ENCODE measurements around the gene SLC5A2. TPM values are rescaled to one million over a fixed set of nuclear protein-coding genes. Genes with fewer than 3 reads are reported as not detected.
"Not testable (repeated sequence)": the region's sequence is repeated elsewhere in the genome, so short reads cannot be mapped to it uniquely, and the experiment has no call there.

SLC5A2 gene
- total RNA-seq, 2 donors from 2014 or later = 0.85 TPM; not detected in 1

DNA sequence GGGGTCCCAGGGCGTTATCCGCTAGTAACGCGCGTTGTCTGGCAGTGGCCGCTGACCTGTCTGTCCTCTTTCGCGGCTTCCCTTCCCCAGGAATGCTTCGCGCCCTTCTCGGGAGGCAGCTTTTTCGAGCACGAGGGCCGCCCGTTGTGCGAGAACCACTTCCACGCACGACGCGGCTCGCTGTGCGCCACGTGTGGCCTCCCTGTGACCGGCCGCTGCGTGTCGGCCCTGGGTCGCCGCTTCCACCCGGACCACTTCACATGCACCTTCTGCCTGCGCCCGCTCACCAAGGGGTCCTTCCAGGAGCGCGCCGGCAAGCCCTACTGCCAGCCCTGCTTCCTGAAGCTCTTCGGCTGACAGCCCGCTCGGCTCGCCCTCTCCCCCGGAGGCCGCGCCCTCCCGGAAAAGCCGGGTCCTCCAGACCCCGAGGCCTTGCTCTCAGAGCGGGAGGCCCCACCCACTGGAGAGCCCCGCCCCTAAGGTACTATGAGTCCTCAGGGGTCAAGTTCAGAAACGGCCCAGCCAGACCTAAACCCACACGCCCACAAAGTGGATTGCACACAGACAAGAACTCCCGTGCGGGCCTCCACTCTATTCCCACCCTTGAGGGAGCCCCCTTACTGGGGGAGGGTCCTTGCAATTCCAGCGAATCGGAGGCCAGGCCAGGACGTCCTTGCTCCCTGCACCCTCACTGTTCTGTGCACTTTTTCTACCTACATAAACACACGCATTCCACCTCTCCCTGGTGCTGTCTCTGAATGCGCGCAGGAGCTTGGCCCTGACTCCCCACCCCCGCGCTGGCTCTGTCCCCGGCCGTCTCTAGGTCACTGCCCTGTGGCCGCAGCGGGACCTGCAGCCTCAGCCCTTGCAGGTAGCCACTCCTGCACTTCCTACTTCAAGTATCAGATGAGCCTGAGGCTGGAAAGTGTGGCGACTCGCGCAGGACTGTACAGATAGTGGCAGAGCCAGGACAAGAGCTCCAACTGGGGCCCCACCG, 5.4 kb upstream of the SLC5A2 start:
- Histone ChIP-seq H3K27ac (no peak overlapping the region), H3K4me1 (ENCODE audit: control insufficient read depth in 1 of 2, low read depth in 2 of 2) (peaks cover 4 to 22% of the 10 kb centered on the region in 2 donors), H3K4me3 (peak overlapping the region; percentile 59), H3K36me3 (peaks cover 48% of the 10 kb centered on the region), H3K9me3 (no peaks in the 10 kb centered on the region), H3K27me3 (replicated peaks; ENCODE audit: insufficient read depth) (no peaks in the 10 kb centered on the region)
- TF ChIP-seq, protein P1, sequence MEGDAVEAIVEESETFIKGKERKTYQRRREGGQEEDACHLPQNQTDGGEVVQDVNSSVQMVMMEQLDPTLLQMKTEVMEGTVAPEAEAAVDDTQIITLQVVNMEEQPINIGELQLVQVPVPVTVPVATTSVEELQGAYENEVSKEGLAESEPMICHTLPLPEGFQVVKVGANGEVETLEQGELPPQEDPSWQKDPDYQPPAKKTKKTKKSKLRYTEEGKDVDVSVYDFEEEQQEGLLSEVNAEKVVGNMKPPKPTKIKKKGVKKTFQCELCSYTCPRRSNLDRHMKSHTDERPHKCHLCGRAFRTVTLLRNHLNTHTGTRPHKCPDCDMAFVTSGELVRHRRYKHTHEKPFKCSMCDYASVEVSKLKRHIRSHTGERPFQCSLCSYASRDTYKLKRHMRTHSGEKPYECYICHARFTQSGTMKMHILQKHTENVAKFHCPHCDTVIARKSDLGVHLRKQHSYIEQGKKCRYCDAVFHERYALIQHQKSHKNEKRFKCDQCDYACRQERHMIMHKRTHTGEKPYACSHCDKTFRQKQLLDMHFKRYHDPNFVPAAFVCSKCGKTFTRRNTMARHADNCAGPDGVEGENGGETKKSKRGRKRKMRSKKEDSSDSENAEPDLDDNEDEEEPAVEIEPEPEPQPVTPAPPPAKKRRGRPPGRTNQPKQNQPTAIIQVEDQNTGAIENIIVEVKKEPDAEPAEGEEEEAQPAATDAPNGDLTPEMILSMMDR (IDR thresholded peaks at IDR 0.05) = peak; percentile 14
- DNase-seq (ENCODE audit: low spot score) = no peak
- no peak for ATAC-seq (ENCODE audit: insufficient number of reproducible peaks, low FRiP score, low read depth)

DNA sequence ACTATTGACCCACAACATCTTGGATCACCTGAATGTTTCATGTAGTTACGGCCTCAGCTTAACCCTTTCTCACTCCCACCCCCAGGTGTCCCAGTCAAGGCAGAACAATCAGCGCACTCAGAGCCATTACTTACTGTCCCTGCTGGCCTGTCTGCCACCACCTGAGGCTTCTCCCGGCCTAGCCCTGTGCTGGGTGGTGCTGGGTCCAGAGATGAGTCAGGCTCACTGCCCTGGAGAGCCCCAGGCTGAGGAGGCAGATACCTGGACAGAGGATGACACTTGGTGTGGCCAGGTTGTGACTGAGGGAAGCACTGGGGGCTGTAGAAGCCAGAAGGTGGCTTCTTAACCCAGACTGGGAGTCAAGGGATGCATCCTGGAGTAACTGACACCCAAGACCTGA, 4.0 kb upstream of the SLC5A2 start:
- Histone ChIP-seq H3K9me3 (no peaks in the 10 kb centered on the region), H3K27me3 (replicated peaks; ENCODE audit: insufficient read depth) (no peaks in the 10 kb centered on the region), H3K36me3 (peaks cover 39% of the 10 kb centered on the region), H3K4me1 (ENCODE audit: control insufficient read depth in 1 of 2, low read depth in 2 of 2) (peaks cover 0 to 12% of the 10 kb centered on the region in 2 donors), H3K4me3 (no peak overlapping the region), H3K27ac (no peak overlapping the region)
- no peak for ATAC-seq (ENCODE audit: insufficient number of reproducible peaks, low FRiP score, low read depth)
- TF ChIP-seq, protein P1 (IDR thresholded peaks at IDR 0.05) = no peak
- DNase-seq (ENCODE audit: low spot score) = no peak

DNA sequence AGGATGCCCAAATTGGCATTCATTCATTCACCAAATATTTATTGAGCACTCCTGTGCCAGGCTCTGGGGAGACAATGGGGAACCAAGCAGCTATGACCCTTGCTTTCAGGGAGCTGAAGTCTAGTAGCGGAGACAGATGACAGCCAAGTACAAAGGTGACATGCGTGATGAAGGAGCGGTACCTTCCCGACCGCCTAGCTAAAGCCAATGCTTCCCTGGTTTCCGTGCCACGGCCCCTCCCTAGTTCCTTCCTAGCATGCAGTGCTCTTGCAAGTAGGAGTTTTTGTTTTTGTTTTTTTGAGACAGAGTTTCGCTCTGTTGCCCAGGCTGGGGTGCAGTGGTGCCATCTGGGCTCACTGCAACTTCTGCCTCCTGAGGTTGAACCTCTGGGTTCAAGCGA, 3.2 kb upstream of the SLC5A2 start:
- ATAC-seq (ENCODE audit: insufficient number of reproducible peaks, low FRiP score, low read depth) (no peak), DNase-seq (ENCODE audit: low spot score) (no peak)
- Histone ChIP-seq H3K4me3 (no peak overlapping the region), H3K27ac (no peak overlapping the region), H3K36me3 (peaks cover 31% of the 10 kb centered on the region), H3K4me1 (ENCODE audit: control insufficient read depth in 1 of 2, low read depth in 2 of 2) (peaks cover 0 to 5% of the 10 kb centered on the region in 2 donors), H3K9me3 (no peaks in the 10 kb centered on the region), H3K27me3 (replicated peaks; ENCODE audit: insufficient read depth) (no peaks in the 10 kb centered on the region)
- TF ChIP-seq, protein P1 (IDR thresholded peaks at IDR 0.05) = no peak

DNA sequence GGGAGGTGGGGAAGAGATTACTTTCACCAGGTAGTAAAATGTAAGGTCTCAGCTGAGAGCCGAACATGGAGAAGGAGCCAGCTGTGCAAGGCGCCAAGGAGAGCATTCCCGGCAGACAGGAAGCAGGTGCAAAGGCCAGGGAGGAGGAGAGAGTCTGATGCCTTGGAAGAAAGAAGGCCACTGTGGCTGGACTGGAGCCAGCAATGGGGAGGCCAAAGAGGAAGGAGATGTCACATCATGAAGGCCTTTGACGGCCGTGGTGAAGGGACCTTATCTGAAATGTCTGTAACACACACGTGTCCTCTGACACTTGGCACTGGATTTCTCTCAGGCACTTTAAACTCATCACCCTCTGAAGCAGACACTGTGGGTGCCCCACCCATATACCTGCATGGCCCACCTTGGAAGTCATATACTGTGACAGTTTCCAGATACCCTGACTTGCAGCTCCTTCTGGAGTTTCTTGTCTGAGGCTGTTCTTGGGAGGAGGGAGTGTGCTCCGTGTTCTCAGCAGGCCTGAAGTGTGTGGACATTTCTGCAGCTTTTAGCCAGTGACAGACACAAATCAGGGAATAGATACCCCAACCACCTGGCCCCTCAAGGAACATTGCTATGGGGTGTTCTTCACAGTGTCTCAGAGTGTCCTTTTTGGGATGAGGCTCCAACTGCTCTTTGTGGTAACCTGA, 1.9 kb upstream of the SLC5A2 start:
- no peak for DNase-seq (ENCODE audit: low spot score)
- Histone ChIP-seq H3K27me3 (replicated peaks; ENCODE audit: insufficient read depth) (no peaks in the 10 kb centered on the region), H3K4me3 (no peak overlapping the region), H3K27ac (no peak overlapping the region), H3K36me3 (peaks cover 18% of the 10 kb centered on the region), H3K9me3 (no peaks in the 10 kb centered on the region), H3K4me1 (ENCODE audit: control insufficient read depth in 1 of 2, low read depth in 2 of 2) (peaks cover 0 to 5% of the 10 kb centered on the region in 2 donors)
- no peak for ATAC-seq (ENCODE audit: insufficient number of reproducible peaks, low FRiP score, low read depth)
- TF ChIP-seq, protein P1 (IDR thresholded peaks at IDR 0.05) = no peak

DNA sequence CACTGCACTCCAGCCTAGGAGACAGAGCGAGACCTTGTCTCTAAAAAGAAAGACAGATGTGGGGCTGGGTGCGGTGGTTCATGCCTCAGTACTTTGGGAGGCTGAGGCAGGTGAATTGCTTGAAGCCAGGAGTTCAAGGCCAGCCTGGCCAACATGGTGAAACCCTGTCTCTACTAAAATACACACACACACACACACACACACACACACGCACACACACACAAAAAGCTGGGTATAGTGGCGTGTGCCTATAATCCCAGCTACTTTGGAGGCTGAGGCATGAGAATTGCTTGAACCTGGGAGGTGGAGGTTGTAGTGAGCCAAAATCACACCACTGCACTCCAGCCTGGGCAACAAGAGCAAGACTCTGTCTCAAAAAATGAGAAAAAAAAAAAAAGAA, 1.1 kb downstream of the SLC5A2 start:
- H3K27me3 ChIP-seq (replicated peaks; ENCODE audit: insufficient read depth); H3K36me3 ChIP-seq; H3K9me3 ChIP-seq; H3K27ac ChIP-seq; DNase-seq (ENCODE audit: low spot score); H3K4me3 ChIP-seq; ATAC-seq (ENCODE audit: insufficient number of reproducible peaks, low FRiP score, low read depth): not testable (repeated sequence)
- peaks cover 6 to 22% of the 10 kb centered on the region in 2 donors for H3K4me1 ChIP-seq (ENCODE audit: control insufficient read depth in 1 of 2, low read depth in 2 of 2)

Data from thoracic aorta (tissue), 2 donors.